ENCODE data around the gene ASTN1.

GRCh38 chr1:176831150-176831549, 333.4 kb downstream of the ASTN1 start:
- no peak for TF ChIP-seq POLR2A (IDR thresholded peaks at IDR 0.05)
- no peak for TF ChIP-seq CTCF (IDR thresholded peaks at IDR 0.05)
